Measurements from ENCODE around the gene FADS3.

The FADS3 gene

GRCh38 chr11:61900251-61900650 lies 8.9 kb upstream of the FADS3 start:
- no peak overlapping the region for H3K4me3 ChIP-seq (ENCODE audit: low read depth, low read length)

- no peak overlapping the region for H3K4me3 ChIP-seq (ENCODE audit: low read depth, low read length)
Measured at GRCh38 chr11:61899146-61899841, 7.9 kb upstream of the FADS3 start.

GRCh38 chr11:61898247-61898582 lies 6.9 kb upstream of the FADS3 start:
- no peak overlapping the region for H3K4me3 ChIP-seq (ENCODE audit: low read depth, low read length)

- no peak overlapping the region for H3K4me3 ChIP-seq (ENCODE audit: low read depth, low read length)
Measured at GRCh38 chr11:61897387-61898246, 6.3 kb upstream of the FADS3 start.

GRCh38 chr11:61896665-61897386 lies 5.5 kb upstream of the FADS3 start:
- H3K4me3 ChIP-seq (ENCODE audit: low read depth, low read length): no peak overlapping the region

- no peak overlapping the region for H3K4me3 ChIP-seq (ENCODE audit: low read depth, low read length)
Measured at GRCh38 chr11:61895718-61896059, 4.3 kb upstream of the FADS3 start.

GRCh38 chr11:61895046-61895717 lies 3.8 kb upstream of the FADS3 start:
- no peak overlapping the region for H3K4me3 ChIP-seq (ENCODE audit: low read depth, low read length)

- no peak overlapping the region for H3K4me3 ChIP-seq (ENCODE audit: low read depth, low read length)
Measured at GRCh38 chr11:61893981-61894380, 2.6 kb upstream of the FADS3 start.

- H3K4me3 ChIP-seq (ENCODE audit: low read depth, low read length): peak overlapping the region; percentile 53
Measured at GRCh38 chr11:61892085-61892370, 683 bp upstream of the FADS3 start.

- peak overlapping the region; percentile 72 for H3K4me3 ChIP-seq (ENCODE audit: low read depth, low read length)
Measured at GRCh38 chr11:61890529-61891330, 615 bp downstream of the FADS3 start.

- H3K4me3 ChIP-seq (ENCODE audit: low read depth, low read length): no peak overlapping the region
Measured at GRCh38 chr11:61889831-61890230, 1.5 kb downstream of the FADS3 start.

- H3K4me3 ChIP-seq (ENCODE audit: low read depth, low read length): no peak overlapping the region
Measured at GRCh38 chr11:61888590-61888989, 2.8 kb downstream of the FADS3 start.

- H3K4me3 ChIP-seq (ENCODE audit: low read depth, low read length): no peak overlapping the region
Measured at GRCh38 chr11:61887839-61888494, 3.4 kb downstream of the FADS3 start.

GRCh38 chr11:61886643-61887042 lies 4.7 kb downstream of the FADS3 start:
- H3K4me3 ChIP-seq (ENCODE audit: low read depth, low read length): no peak overlapping the region

GRCh38 chr11:61885784-61886580 lies 5.4 kb downstream of the FADS3 start:
- no peak overlapping the region for H3K4me3 ChIP-seq (ENCODE audit: low read depth, low read length)

GRCh38 chr11:61885166-61885778 lies 6.1 kb downstream of the FADS3 start:
- H3K4me3 ChIP-seq (ENCODE audit: low read depth, low read length): no peak overlapping the region

- H3K4me3 ChIP-seq (ENCODE audit: low read depth, low read length): no peak overlapping the region
Measured at GRCh38 chr11:61883947-61884346, 7.4 kb downstream of the FADS3 start.

- no peak overlapping the region for H3K4me3 ChIP-seq (ENCODE audit: low read depth, low read length)
Measured at GRCh38 chr11:61883327-61883726, 8.0 kb downstream of the FADS3 start.

GRCh38 chr11:61882879-61883278 lies 8.5 kb downstream of the FADS3 start:
- no peak overlapping the region for H3K4me3 ChIP-seq (ENCODE audit: low read depth, low read length)
